ENCODE measurements around the gene PPP1R14C. TPM values are rescaled to one million over a fixed set of nuclear protein-coding genes. Genes with fewer than 3 reads are reported as not detected.

PPP1R14C gene
- total RNA-seq, 2 donors from 2014 or later, result 0.95 to 1.3 TPM

- Histone ChIP-seq H3K27me3 (replicated peaks; ENCODE audit: insufficient read depth) (no peaks in the 10 kb centered on the region), H3K4me1 (ENCODE audit: control insufficient read depth in 1 of 2, low read depth in 2 of 2) (no peaks in the 10 kb centered on the region), H3K4me3 (no peak overlapping the region), H3K27ac (no peak overlapping the region), H3K36me3 (no peaks in the 10 kb centered on the region), H3K9me3 (no peaks in the 10 kb centered on the region)
- ATAC-seq (ENCODE audit: insufficient number of reproducible peaks, low FRiP score, low read depth) (no peak), DNase-seq (ENCODE audit: low spot score) (no peak)
- TF ChIP-seq CTCF (IDR thresholded peaks at IDR 0.05), result no peak
These were observed 133.5 kb downstream of the PPP1R14C start for GRCh38 chr6:150276168-150276936.

GRCh38 chr6:150276937-150277742 is 134.3 kb downstream of the PPP1R14C start:
- TF ChIP-seq CTCF (IDR thresholded peaks at IDR 0.05), result no peak
- ATAC-seq (ENCODE audit: insufficient number of reproducible peaks, low FRiP score, low read depth) (no peak), DNase-seq (ENCODE audit: low spot score) (no peak)
- Histone ChIP-seq H3K9me3 (no peaks in the 10 kb centered on the region), H3K4me1 (ENCODE audit: control insufficient read depth in 1 of 2, low read depth in 2 of 2) (no peaks in the 10 kb centered on the region), H3K27me3 (replicated peaks; ENCODE audit: insufficient read depth) (no peaks in the 10 kb centered on the region), H3K27ac (no peak overlapping the region), H3K36me3 (no peaks in the 10 kb centered on the region), H3K4me3 (no peak overlapping the region)

GRCh38 chr6:150279533-150279932 is 136.7 kb downstream of the PPP1R14C start:
- DNase-seq (ENCODE audit: low spot score) (no peak), ATAC-seq (ENCODE audit: insufficient number of reproducible peaks, low FRiP score, low read depth) (no peak)
- no peaks in the 10 kb centered on the region for H3K27me3 ChIP-seq (replicated peaks; ENCODE audit: insufficient read depth)
- no peak overlapping the region for H3K4me3 ChIP-seq
- no peak overlapping the region for H3K27ac ChIP-seq
- no peaks in the 10 kb centered on the region for H3K9me3 ChIP-seq
- H3K36me3 ChIP-seq, result no peaks in the 10 kb centered on the region
- no peak for TF ChIP-seq CTCF (IDR thresholded peaks at IDR 0.05)
- no peaks in the 10 kb centered on the region for H3K4me1 ChIP-seq (ENCODE audit: control insufficient read depth in 1 of 2, low read depth in 2 of 2)

- no peak overlapping the region for H3K27ac ChIP-seq
- no peak for ATAC-seq (ENCODE audit: insufficient number of reproducible peaks, low FRiP score, low read depth)
- H3K4me3 ChIP-seq, result no peak overlapping the region
- no peak for DNase-seq (ENCODE audit: low spot score)
- no peaks in the 10 kb centered on the region for H3K4me1 ChIP-seq (ENCODE audit: control insufficient read depth in 1 of 2, low read depth in 2 of 2)
- H3K9me3 ChIP-seq, result no peaks in the 10 kb centered on the region
- H3K36me3 ChIP-seq, result no peaks in the 10 kb centered on the region
- TF ChIP-seq CTCF (IDR thresholded peaks at IDR 0.05), result no peak
- no peaks in the 10 kb centered on the region for H3K27me3 ChIP-seq (replicated peaks; ENCODE audit: insufficient read depth)
These were observed 137.9 kb downstream of the PPP1R14C start for GRCh38 chr6:150280703-150281102.

GRCh38 chr6:150281767-150282166 is 138.9 kb downstream of the PPP1R14C start:
- Histone ChIP-seq H3K4me3 (no peak overlapping the region), H3K4me1 (ENCODE audit: control insufficient read depth in 1 of 2, low read depth in 2 of 2) (no peaks in the 10 kb centered on the region), H3K27ac (no peak overlapping the region), H3K9me3 (no peaks in the 10 kb centered on the region), H3K27me3 (replicated peaks; ENCODE audit: insufficient read depth) (no peaks in the 10 kb centered on the region), H3K36me3 (no peaks in the 10 kb centered on the region)
- ATAC-seq (ENCODE audit: insufficient number of reproducible peaks, low FRiP score, low read depth) (no peak), DNase-seq (ENCODE audit: low spot score) (no peak)
- no peak for TF ChIP-seq CTCF (IDR thresholded peaks at IDR 0.05)

All from thoracic aorta (tissue), 2 donors.